ENCODE measurements around the gene SMCO2.

SMCO2 gene

DNA sequence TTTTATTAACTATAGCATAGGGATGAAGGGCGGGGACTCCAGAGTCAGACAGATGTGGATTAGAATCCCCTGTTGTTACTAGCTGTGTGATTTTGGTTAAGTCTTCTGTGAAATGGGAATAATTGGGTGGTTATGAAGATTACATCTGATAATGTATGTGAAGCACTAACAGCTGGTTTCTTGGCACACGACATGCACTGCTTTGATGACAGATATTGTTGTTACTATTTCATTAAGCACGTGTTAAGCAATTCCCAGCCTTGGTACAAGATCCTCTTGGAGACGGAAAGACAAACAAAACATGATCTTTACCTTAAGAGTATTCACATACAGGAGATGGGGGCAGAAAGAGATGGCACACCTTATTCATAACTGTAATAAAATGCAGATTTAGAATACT lies 85.4 kb downstream of the SMCO2 start:
- H3K9me3 ChIP-seq (replicated peaks; ENCODE audit: insufficient read depth, low read length): no peaks in the 10 kb centered on the region
- DNase-seq: no peak
- no peak overlapping the region for H3K9ac ChIP-seq (ENCODE audit: low read length)
- H3K79me2 ChIP-seq (ENCODE audit: low read length): no peaks in the 10 kb centered on the region
- no peaks in the 10 kb centered on the region for H3K36me3 ChIP-seq (replicated peaks; ENCODE audit: insufficient read depth, low read length)
- no peaks in the 10 kb centered on the region for H3K4me1 ChIP-seq (ENCODE audit: low read length)
- H3K9me2 ChIP-seq (replicated peaks; ENCODE audit: insufficient read depth, low read length): no peaks in the 10 kb centered on the region
- no peak overlapping the region for H3K4me2 ChIP-seq (ENCODE audit: low read depth, low read length)
- no peak overlapping the region for H2AFZ ChIP-seq (ENCODE audit: low read length)
- no peaks in the 10 kb centered on the region for H3F3A ChIP-seq (ENCODE audit: insufficient read depth, low read length)
- H3K27me3 ChIP-seq (replicated peaks; ENCODE audit: insufficient read depth, low read length): no peaks in the 10 kb centered on the region
- no peak overlapping the region for H3K4me3 ChIP-seq (ENCODE audit: low read length)
- TF ChIP-seq, protein P1, sequence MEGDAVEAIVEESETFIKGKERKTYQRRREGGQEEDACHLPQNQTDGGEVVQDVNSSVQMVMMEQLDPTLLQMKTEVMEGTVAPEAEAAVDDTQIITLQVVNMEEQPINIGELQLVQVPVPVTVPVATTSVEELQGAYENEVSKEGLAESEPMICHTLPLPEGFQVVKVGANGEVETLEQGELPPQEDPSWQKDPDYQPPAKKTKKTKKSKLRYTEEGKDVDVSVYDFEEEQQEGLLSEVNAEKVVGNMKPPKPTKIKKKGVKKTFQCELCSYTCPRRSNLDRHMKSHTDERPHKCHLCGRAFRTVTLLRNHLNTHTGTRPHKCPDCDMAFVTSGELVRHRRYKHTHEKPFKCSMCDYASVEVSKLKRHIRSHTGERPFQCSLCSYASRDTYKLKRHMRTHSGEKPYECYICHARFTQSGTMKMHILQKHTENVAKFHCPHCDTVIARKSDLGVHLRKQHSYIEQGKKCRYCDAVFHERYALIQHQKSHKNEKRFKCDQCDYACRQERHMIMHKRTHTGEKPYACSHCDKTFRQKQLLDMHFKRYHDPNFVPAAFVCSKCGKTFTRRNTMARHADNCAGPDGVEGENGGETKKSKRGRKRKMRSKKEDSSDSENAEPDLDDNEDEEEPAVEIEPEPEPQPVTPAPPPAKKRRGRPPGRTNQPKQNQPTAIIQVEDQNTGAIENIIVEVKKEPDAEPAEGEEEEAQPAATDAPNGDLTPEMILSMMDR (IDR thresholded peaks at IDR 0.05; ENCODE audit: low read length): no peak
- no peak for TF ChIP-seq EZH2phosphoT487 (IDR thresholded peaks at IDR 0.05; ENCODE audit: low read length)
- no peak for TF ChIP-seq EZH2 (optimal IDR thresholded peaks at IDR 0.05; ENCODE audit: low read depth, low read length)
- no peak overlapping the region for H3K27ac ChIP-seq (ENCODE audit: low read length)
- no peaks in the 10 kb centered on the region for H4K20me1 ChIP-seq (ENCODE audit: insufficient read depth, low read length)

DNA sequence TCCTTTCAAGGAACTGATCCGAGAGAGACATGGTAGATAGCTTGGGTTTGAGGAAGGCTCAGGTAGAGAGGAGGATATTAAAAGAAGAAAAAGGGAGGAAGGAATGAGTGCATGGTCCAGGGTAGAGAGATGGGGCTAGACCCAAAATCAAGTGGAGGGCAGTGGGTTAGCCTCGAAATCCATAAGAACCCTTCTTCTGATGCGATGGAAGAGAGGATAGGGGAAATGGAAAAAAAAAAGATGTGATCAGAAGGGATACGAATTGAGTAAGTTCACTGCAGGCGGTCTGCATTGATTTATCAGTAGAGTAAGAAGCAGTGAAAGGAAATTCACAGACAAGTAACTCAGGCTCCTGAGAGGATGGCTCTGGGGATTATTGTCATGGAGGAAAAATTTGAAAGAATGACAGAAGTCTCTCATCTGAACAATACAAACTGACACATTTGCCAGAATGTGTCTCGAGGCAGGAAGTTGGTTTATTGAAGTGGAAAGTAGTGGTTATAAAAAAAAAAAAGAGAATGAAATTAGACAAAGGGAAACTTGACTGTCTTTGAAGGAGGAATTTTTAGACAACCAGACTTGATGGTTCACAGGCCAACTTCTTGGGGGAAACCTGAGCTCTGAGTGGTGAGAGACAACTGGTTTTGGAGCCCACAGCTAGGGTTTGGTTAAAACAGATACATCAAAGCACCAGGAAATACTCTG lies 87.7 kb downstream of the SMCO2 start:
- DNase-seq: no peak
- TF ChIP-seq, protein P1 (IDR thresholded peaks at IDR 0.05; ENCODE audit: low read length): no peak
- TF ChIP-seq EZH2 (optimal IDR thresholded peaks at IDR 0.05; ENCODE audit: low read depth, low read length): no peak
- no peak for TF ChIP-seq EZH2phosphoT487 (IDR thresholded peaks at IDR 0.05; ENCODE audit: low read length)
- Histone ChIP-seq H3K4me3 (ENCODE audit: low read length) (no peak overlapping the region), H3K27ac (ENCODE audit: low read length) (no peak overlapping the region), H2AFZ (ENCODE audit: low read length) (no peak overlapping the region), H3K9me2 (replicated peaks; ENCODE audit: insufficient read depth, low read length) (no peaks in the 10 kb centered on the region), H3K36me3 (replicated peaks; ENCODE audit: insufficient read depth, low read length) (no peaks in the 10 kb centered on the region), H3K4me1 (ENCODE audit: low read length) (no peaks in the 10 kb centered on the region), H3K79me2 (ENCODE audit: low read length) (no peaks in the 10 kb centered on the region), H3K4me2 (ENCODE audit: low read depth, low read length) (no peak overlapping the region), H3K27me3 (replicated peaks; ENCODE audit: insufficient read depth, low read length) (no peaks in the 10 kb centered on the region), H4K20me1 (ENCODE audit: insufficient read depth, low read length) (no peaks in the 10 kb centered on the region), H3K9me3 (replicated peaks; ENCODE audit: insufficient read depth, low read length) (no peaks in the 10 kb centered on the region), H3F3A (ENCODE audit: insufficient read depth, low read length) (no peaks in the 10 kb centered on the region), H3K9ac (ENCODE audit: low read length) (no peak overlapping the region)

- no peak overlapping the region for H3K27ac ChIP-seq (ENCODE audit: low read length)
- no peaks in the 10 kb centered on the region for H3F3A ChIP-seq (ENCODE audit: insufficient read depth, low read length)
- H3K36me3 ChIP-seq (replicated peaks; ENCODE audit: insufficient read depth, low read length): no peaks in the 10 kb centered on the region
- H3K27me3 ChIP-seq (replicated peaks; ENCODE audit: insufficient read depth, low read length): no peaks in the 10 kb centered on the region
- H2AFZ ChIP-seq (ENCODE audit: low read length): no peak overlapping the region
- no peaks in the 10 kb centered on the region for H3K9me3 ChIP-seq (replicated peaks; ENCODE audit: insufficient read depth, low read length)
- no peak overlapping the region for H3K9ac ChIP-seq (ENCODE audit: low read length)
- no peak overlapping the region for H3K4me3 ChIP-seq (ENCODE audit: low read length)
- no peaks in the 10 kb centered on the region for H3K9me2 ChIP-seq (replicated peaks; ENCODE audit: insufficient read depth, low read length)
- TF ChIP-seq EZH2 (optimal IDR thresholded peaks at IDR 0.05; ENCODE audit: low read depth, low read length) (no peak), EZH2phosphoT487 (IDR thresholded peaks at IDR 0.05; ENCODE audit: low read length) (no peak)
- TF ChIP-seq, protein P1 (IDR thresholded peaks at IDR 0.05; ENCODE audit: low read length): no peak
- no peak for DNase-seq
- H3K79me2 ChIP-seq (ENCODE audit: low read length): no peaks in the 10 kb centered on the region
- H3K4me2 ChIP-seq (ENCODE audit: low read depth, low read length): no peak overlapping the region
- H3K4me1 ChIP-seq (ENCODE audit: low read length): no peaks in the 10 kb centered on the region
- no peaks in the 10 kb centered on the region for H4K20me1 ChIP-seq (ENCODE audit: insufficient read depth, low read length)
These were observed 88.2 kb downstream of the SMCO2 start for GRCh38 chr12:27534765-27535161.

Data from MM.1S (cell line).